ENCODE data around the gene CAPN3. TPM values are rescaled to one million over a fixed set of nuclear protein-coding genes. Genes with fewer than 3 reads are reported as not detected.

The CAPN3 gene
- total RNA-seq, 1 donor from 2014 or later, result 13.7 TPM

GRCh38 chr15:42448281-42448680 is 89.0 kb downstream of the CAPN3 start:
- peaks cover 5% of the 10 kb centered on the region for H3K4me1 Mint-ChIP-seq
- TF ChIP-seq CTCF (IDR thresholded peaks at IDR 0.05; ENCODE audit: unreplicated experiment), result no peak
- no peaks in the 10 kb centered on the region for H3K9me3 Mint-ChIP-seq
- no peaks in the 10 kb centered on the region for H3K27me3 Mint-ChIP-seq (ENCODE audit: low read depth)
- DNase-seq (ENCODE audit: low spot score in 2 of 2, unreplicated experiment in 2 of 2), result no peak
- H3K36me3 Mint-ChIP-seq, result peaks cover 50% of the 10 kb centered on the region
- no peak overlapping the region for H3K27ac Mint-ChIP-seq
- H3K4me3 Mint-ChIP-seq, result no peak overlapping the region

DNA sequence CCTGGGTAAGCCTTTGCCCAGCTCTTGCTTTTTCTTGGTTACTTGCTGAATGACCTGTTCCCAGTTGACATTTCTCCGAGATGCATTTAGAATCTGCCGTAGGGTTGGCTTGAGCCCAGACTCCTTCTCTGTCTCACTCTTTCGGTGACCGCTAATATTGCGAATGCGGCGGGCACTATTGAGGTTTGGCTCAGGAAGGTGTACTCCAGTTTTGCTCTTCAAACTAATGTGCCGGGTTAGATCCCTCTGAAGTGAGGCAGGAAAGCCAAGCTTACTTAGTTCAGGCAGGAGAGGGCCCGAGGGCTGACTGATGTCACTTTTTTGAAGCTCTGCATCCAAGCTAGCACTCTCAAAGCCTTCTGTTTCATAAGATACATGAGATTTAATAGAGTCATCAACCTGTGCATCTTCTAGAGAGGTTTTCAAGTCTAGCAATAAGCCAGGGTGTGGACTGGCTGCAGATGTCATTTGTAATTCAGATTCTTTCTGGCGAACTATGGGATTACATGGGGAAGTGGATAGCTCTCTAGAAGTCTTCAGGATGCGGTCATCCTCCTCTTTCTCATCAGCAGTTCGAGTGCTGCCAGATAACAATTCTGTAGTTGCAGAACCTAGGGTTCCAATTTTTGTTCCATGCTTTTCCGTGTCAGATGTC is 90.6 kb downstream of the CAPN3 start:
- Mint-ChIP-seq H3K4me1 (no peaks in the 10 kb centered on the region), H3K4me3 (no peak overlapping the region), H3K9me3 (no peaks in the 10 kb centered on the region), H3K27ac (no peak overlapping the region), H3K36me3 (peaks cover 50% of the 10 kb centered on the region), H3K27me3 (ENCODE audit: low read depth) (no peaks in the 10 kb centered on the region)
- no peak for DNase-seq (ENCODE audit: low spot score in 2 of 2, unreplicated experiment in 2 of 2)
- TF ChIP-seq CTCF (IDR thresholded peaks at IDR 0.05; ENCODE audit: unreplicated experiment), result no peak

GRCh38 chr15:42450425-42450790 is 91.1 kb downstream of the CAPN3 start:
- H3K4me3 Mint-ChIP-seq, result no peak overlapping the region
- DNase-seq (ENCODE audit: low spot score in 2 of 2, unreplicated experiment in 2 of 2), result no peak

DNA sequence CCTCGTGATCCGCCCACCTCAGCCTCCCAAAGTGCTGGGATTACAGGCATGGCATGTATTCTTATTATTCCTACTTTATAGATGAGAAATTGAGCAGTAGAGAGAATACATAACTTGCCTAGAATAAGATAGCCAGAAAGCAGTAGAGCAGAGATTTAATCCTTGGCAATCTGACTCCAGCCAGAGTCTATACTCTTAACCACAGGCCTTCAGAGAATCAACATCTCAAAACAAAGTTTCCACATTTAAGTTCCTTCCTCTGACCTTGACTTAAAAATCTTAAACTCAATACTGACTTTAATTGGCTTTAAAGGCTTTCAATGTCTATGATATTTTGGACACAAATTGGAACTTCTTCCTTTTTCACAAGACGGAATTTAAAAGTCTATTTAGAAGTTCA is 94.5 kb downstream of the CAPN3 start:
- TF ChIP-seq CTCF (IDR thresholded peaks at IDR 0.05; ENCODE audit: unreplicated experiment), result no peak
- H3K27me3 Mint-ChIP-seq (ENCODE audit: low read depth), result no peaks in the 10 kb centered on the region
- DNase-seq (ENCODE audit: low spot score in 2 of 2, unreplicated experiment in 2 of 2), result no peak
- H3K9me3 Mint-ChIP-seq, result no peaks in the 10 kb centered on the region
- no peak overlapping the region for H3K27ac Mint-ChIP-seq
- H3K4me3 Mint-ChIP-seq, result no peak overlapping the region
- peaks cover 15% of the 10 kb centered on the region for H3K4me1 Mint-ChIP-seq
- peaks cover 30% of the 10 kb centered on the region for H3K36me3 Mint-ChIP-seq

More at GRCh38 chr15:42450425-42450790, 91.1 kb downstream of the CAPN3 start:
- TF ChIP-seq CTCF (IDR thresholded peaks at IDR 0.05; ENCODE audit: unreplicated experiment), result no peak
- Mint-ChIP-seq H3K36me3 (peaks cover 50% of the 10 kb centered on the region), H3K27ac (no peak overlapping the region), H3K9me3 (no peaks in the 10 kb centered on the region), H3K27me3 (ENCODE audit: low read depth) (no peaks in the 10 kb centered on the region), H3K4me1 (no peaks in the 10 kb centered on the region)

GRCh38 chr15:42456531-42456930 is 97.2 kb downstream of the CAPN3 start:
- Mint-ChIP-seq H3K9me3 (no peaks in the 10 kb centered on the region), H3K27ac (peak overlapping the region; percentile 97), H3K27me3 (ENCODE audit: low read depth) (no peaks in the 10 kb centered on the region), H3K4me1 (peaks cover 15% of the 10 kb centered on the region), H3K4me3 (peak overlapping the region; percentile 59), H3K36me3 (peaks cover 7% of the 10 kb centered on the region)
- no peak for TF ChIP-seq CTCF (IDR thresholded peaks at IDR 0.05; ENCODE audit: unreplicated experiment)
- DNase-seq (ENCODE audit: low spot score in 2 of 2, unreplicated experiment in 2 of 2), result no peak

Measured in mesothelial cell of epicardium (in vitro differentiated cells).